Liver (tissue), 9 donors: ENCODE results near the gene DTYMK. TPM values are rescaled to one million over a fixed set of nuclear protein-coding genes. Genes with fewer than 3 reads are reported as not detected.
A peak's percentile ranks its signal among the peaks of the same experiment; 100 is the strongest.

Experiments used
- DNase-seq: peaks from one replicate; pipeline ENCODE4 v3.0.0-alpha.2; 2017; ENCODE audit warnings: low spot score
- H3K27ac ChIP-seq, 2 donors: one replicate each; pipeline ENCODE4 v1.7.0; 2013; ENCODE audit warnings: inconsistent platforms in 2 of 2, low read length in 2 of 2, control low read depth in 1 of 2, low read depth in 1 of 2, mild to moderate bottlenecking in 1 of 2
- H3K27me3 ChIP-seq, 4 donors: one replicate each; pipeline versions ENCODE4 v1.6.1 to v1.7.0; 2013; ENCODE audit warnings: low read length in 3 of 4, inconsistent platforms in 1 of 4, mild to moderate bottlenecking in 1 of 4, moderate library complexity in 1 of 4; ENCODE audit not compliant: control insufficient read depth in 4 of 4, insufficient read depth in 4 of 4
- H3K36me3 ChIP-seq, 4 donors: one replicate each; pipeline versions ENCODE4 v1.6.1 to v1.7.0; 2013; ENCODE audit warnings: low read length in 3 of 4, mild to moderate bottlenecking in 3 of 4, low read depth in 1 of 4, moderate library complexity in 1 of 4; ENCODE audit not compliant: control insufficient read depth in 4 of 4, insufficient read depth in 3 of 4
- H3K4me1 ChIP-seq, 4 donors: one replicate each; pipeline versions ENCODE4 v1.6.1 to v1.7.0; 2013; ENCODE audit warnings: low read length in 3 of 4, mild to moderate bottlenecking in 3 of 4, moderate library complexity in 1 of 4; ENCODE audit not compliant: control insufficient read depth in 4 of 4, insufficient read depth in 4 of 4
- H3K4me3 ChIP-seq, 3 donors: one replicate each; pipeline versions ENCODE4 v1.6.1 to v1.7.0; 2013; ENCODE audit warnings: low read length in 3 of 3, control low read depth in 1 of 3, low read depth in 1 of 3, mild to moderate bottlenecking in 1 of 3
- H3K9ac ChIP-seq, 2 donors: one replicate each; pipeline ENCODE4 v1.7.0; 2013; ENCODE audit warnings: low read length in 2 of 2, mild to moderate bottlenecking in 2 of 2, moderate library complexity in 2 of 2, control low read depth in 1 of 2, low read depth in 1 of 2
- H3K9me3 ChIP-seq, 4 donors: one replicate each; pipeline versions ENCODE4 v1.6.1 to v1.7.0; 2013; ENCODE audit warnings: low read length in 3 of 4; ENCODE audit not compliant: control insufficient read depth in 4 of 4
- EGR1 ChIP-seq, 2 donors: IDR thresholded peaks; 2 replicates each; pipeline ENCODE4 v1.6.1; 2016 to 2018; ENCODE audit warnings: antibody characterized with exemption in 2 of 2, low read depth in 2 of 2
- FOXA1 ChIP-seq: IDR thresholded peaks from 2 replicates; pipeline ENCODE4 v1.6.1; 2016; ENCODE audit warnings: antibody characterized with exemption
- FOXA2 ChIP-seq: IDR thresholded peaks from 2 replicates; pipeline ENCODE4 v1.6.1; 2016; ENCODE audit warnings: antibody characterized with exemption
- GABPA ChIP-seq, 2 donors: IDR thresholded peaks in 1 of 2; conservative IDR thresholded peaks in 1 of 2; 2 replicates each; pipeline ENCODE4 v1.6.1; 2016; ENCODE audit warnings: antibody characterized with exemption in 2 of 2, mild to moderate bottlenecking in 1 of 2, moderate library complexity in 1 of 2
- HNF4A ChIP-seq, 2 donors: conservative IDR thresholded peaks; 2 replicates each; pipeline ENCODE4 v1.6.1; 2016; ENCODE audit warnings: antibody characterized with exemption in 2 of 2, mild to moderate bottlenecking in 2 of 2
- HNF4G ChIP-seq: IDR thresholded peaks from 2 replicates; pipeline ENCODE4 v1.6.1; 2016; ENCODE audit warnings: antibody characterized with exemption
- JUND ChIP-seq, 2 donors: IDR thresholded peaks; 2 replicates each; pipeline ENCODE4 v1.6.1; 2016; ENCODE audit warnings: antibody characterized with exemption in 2 of 2
- NR2F2 ChIP-seq: IDR thresholded peaks from 2 replicates; pipeline ENCODE4 v1.6.1; 2016; ENCODE audit warnings: antibody characterized with exemption
- RAD21 ChIP-seq, 2 donors: IDR thresholded peaks; 2 replicates each; pipeline ENCODE4 v1.6.1; 2016; ENCODE audit warnings: antibody characterized with exemption in 2 of 2, mild to moderate bottlenecking in 2 of 2
- RXRA ChIP-seq, 2 donors: IDR thresholded peaks; 2 replicates each; pipeline ENCODE4 v1.6.1; 2017 to 2018; ENCODE audit warnings: antibody characterized with exemption in 2 of 2, mild to moderate bottlenecking in 1 of 2
- SP1 ChIP-seq: IDR thresholded peaks from 2 replicates; pipeline ENCODE4 v1.6.1; 2018; ENCODE audit warnings: antibody characterized with exemption, mild to moderate bottlenecking
- TAF1 ChIP-seq: conservative IDR thresholded peaks from 2 replicates; pipeline ENCODE4 v1.6.1; 2016; ENCODE audit warnings: antibody characterized with exemption, mild to moderate bottlenecking
- WGBS: extraction: QIAGEN DNeasy Blood & Tissue Kit; methylation state at CpG from one replicate; pipeline ENCODE4 v1.1.7; 2013; 5-methylcytosine and 5-hydroxymethylcytosine counted together
- polyA plus RNA-seq, 2 donors: library from polyadenylated mRNA; stranded (reverse) in 1 of 2; unstranded in 1 of 2; fragments of 200-250 nt in 1 of 2; fragments of >200 nt in 1 of 2; fragmentation: Nextera tagmentation in 1 of 2; extraction: Ambion mirVana in 1 of 2; gene quantifications; one replicate each; pipeline versions ENCODE4 v1.2.1 to v1.2.3, GENCODE V29; 2013 to 2015
- total RNA-seq, 2 donors: library from RNA; depleted of rRNA; stranded (reverse); fragments of >200 nt; gene quantifications; one replicate each; pipeline ENCODE4 v1.2.3, GENCODE V29; 2014
- TF ChIP-seq, protein P1 (sequence below): IDR thresholded peaks from 2 replicates; pipeline ENCODE4 v1.6.1; 2016; ENCODE audit warnings: antibody characterized with exemption
- TF ChIP-seq, protein P2 (sequence below): IDR thresholded peaks from 2 replicates; pipeline ENCODE4 v1.6.1; 2016; ENCODE audit warnings: antibody characterized with exemption
- TF ChIP-seq, protein P3 (sequence below): fragments of 150-350 bp; IDR thresholded peaks from 2 replicates; pipeline ENCODE4 v1.5.1; 2017; ENCODE audit warnings: improper control_type of control experiment, low read depth, low read length; ENCODE audit not compliant: missing input control
- TF ChIP-seq, protein P4 (sequence below): IDR thresholded peaks from 2 replicates; pipeline ENCODE4 v1.6.1; 2016; ENCODE audit warnings: antibody characterized with exemption, mild to moderate bottlenecking
- TF ChIP-seq, protein P5 (sequence below): IDR thresholded peaks from 2 replicates; pipeline ENCODE4 v1.6.1; 2016; ENCODE audit warnings: antibody characterized with exemption
- donor health status: healthy.
- donor health status: healthy.
- donor health status: healthy.
- donor health status: healthy.
- donor health status: healthy.

The DTYMK gene
- total and polyA plus RNA-seq, 4 donors = 5.5 to 17.7 (median 14.5) TPM

DNA sequence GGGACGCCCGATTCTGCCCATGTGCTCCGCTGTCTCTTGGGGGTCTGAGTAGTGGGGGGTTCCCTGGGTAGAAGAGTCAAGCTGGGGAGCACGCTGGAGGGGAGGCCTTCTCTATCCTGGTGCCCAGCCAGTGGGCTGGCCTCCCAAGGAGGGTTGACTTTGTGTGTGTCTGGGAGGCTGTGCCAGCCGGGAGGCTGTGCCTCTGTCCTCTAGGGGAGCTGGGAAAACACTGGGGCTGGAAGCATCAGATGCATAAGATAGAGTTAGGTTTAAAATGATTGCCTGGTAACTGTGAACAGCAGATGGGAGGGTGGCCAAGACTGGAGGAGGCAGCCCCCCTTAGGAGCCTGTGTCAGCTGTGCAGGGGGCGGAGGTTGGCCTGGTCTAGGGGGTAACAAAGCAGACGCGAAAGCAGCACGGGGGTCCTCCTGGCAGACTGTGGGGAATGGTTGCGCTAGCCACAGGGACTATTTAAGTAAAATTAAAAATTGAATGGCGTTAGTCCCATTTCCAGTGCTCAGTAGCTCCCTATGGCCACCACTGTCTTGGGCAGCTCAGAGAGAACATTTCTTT is 16.5 kb upstream of the DTYMK start:
- peaks cover 5 to 24% (median 12%) of the 10 kb centered on the region in 4 donors for H3K36me3 ChIP-seq
- H3K27me3 ChIP-seq = no peaks in the 10 kb centered on the region
- H3K27ac ChIP-seq = peak overlapping the region; percentile 8 to 65
- peaks cover 1 to 20% (median 9%) of the 10 kb centered on the region in 4 donors for H3K4me1 ChIP-seq
- TF ChIP-seq SP1 = no peak
- TF ChIP-seq NR2F2 = no peak
- TF ChIP-seq JUND (IDR thresholded peaks at IDR 0.05) = no peak
- TF ChIP-seq GABPA (IDR thresholded peaks at IDR 0.05 in 1 of 2, conservative IDR thresholded peaks at IDR 0.05 in 1 of 2) = no peak
- TF ChIP-seq, protein P1, sequence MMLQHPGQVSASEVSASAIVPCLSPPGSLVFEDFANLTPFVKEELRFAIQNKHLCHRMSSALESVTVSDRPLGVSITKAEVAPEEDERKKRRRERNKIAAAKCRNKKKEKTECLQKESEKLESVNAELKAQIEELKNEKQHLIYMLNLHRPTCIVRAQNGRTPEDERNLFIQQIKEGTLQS = no peak
- TF ChIP-seq HNF4G = no peak
- TF ChIP-seq, protein P2, sequence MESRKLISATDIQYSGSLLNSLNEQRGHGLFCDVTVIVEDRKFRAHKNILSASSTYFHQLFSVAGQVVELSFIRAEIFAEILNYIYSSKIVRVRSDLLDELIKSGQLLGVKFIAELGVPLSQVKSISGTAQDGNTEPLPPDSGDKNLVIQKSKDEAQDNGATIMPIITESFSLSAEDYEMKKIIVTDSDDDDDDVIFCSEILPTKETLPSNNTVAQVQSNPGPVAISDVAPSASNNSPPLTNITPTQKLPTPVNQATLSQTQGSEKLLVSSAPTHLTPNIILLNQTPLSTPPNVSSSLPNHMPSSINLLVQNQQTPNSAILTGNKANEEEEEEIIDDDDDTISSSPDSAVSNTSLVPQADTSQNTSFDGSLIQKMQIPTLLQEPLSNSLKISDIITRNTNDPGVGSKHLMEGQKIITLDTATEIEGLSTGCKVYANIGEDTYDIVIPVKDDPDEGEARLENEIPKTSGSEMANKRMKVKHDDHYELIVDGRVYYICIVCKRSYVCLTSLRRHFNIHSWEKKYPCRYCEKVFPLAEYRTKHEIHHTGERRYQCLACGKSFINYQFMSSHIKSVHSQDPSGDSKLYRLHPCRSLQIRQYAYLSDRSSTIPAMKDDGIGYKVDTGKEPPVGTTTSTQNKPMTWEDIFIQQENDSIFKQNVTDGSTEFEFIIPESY = no peak
- TF ChIP-seq, protein P3, sequence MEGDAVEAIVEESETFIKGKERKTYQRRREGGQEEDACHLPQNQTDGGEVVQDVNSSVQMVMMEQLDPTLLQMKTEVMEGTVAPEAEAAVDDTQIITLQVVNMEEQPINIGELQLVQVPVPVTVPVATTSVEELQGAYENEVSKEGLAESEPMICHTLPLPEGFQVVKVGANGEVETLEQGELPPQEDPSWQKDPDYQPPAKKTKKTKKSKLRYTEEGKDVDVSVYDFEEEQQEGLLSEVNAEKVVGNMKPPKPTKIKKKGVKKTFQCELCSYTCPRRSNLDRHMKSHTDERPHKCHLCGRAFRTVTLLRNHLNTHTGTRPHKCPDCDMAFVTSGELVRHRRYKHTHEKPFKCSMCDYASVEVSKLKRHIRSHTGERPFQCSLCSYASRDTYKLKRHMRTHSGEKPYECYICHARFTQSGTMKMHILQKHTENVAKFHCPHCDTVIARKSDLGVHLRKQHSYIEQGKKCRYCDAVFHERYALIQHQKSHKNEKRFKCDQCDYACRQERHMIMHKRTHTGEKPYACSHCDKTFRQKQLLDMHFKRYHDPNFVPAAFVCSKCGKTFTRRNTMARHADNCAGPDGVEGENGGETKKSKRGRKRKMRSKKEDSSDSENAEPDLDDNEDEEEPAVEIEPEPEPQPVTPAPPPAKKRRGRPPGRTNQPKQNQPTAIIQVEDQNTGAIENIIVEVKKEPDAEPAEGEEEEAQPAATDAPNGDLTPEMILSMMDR = no peak
- no peak for TF ChIP-seq HNF4A (conservative IDR thresholded peaks at IDR 0.05)
- no peak for TF ChIP-seq FOXA1
- TF ChIP-seq, protein P4, sequence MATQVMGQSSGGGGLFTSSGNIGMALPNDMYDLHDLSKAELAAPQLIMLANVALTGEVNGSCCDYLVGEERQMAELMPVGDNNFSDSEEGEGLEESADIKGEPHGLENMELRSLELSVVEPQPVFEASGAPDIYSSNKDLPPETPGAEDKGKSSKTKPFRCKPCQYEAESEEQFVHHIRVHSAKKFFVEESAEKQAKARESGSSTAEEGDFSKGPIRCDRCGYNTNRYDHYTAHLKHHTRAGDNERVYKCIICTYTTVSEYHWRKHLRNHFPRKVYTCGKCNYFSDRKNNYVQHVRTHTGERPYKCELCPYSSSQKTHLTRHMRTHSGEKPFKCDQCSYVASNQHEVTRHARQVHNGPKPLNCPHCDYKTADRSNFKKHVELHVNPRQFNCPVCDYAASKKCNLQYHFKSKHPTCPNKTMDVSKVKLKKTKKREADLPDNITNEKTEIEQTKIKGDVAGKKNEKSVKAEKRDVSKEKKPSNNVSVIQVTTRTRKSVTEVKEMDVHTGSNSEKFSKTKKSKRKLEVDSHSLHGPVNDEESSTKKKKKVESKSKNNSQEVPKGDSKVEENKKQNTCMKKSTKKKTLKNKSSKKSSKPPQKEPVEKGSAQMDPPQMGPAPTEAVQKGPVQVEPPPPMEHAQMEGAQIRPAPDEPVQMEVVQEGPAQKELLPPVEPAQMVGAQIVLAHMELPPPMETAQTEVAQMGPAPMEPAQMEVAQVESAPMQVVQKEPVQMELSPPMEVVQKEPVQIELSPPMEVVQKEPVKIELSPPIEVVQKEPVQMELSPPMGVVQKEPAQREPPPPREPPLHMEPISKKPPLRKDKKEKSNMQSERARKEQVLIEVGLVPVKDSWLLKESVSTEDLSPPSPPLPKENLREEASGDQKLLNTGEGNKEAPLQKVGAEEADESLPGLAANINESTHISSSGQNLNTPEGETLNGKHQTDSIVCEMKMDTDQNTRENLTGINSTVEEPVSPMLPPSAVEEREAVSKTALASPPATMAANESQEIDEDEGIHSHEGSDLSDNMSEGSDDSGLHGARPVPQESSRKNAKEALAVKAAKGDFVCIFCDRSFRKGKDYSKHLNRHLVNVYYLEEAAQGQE = no peak
- TF ChIP-seq FOXA2 = no peak
- TF ChIP-seq RAD21 (IDR thresholded peaks at IDR 0.05) = no peak
- no peak for TF ChIP-seq EGR1 (IDR thresholded peaks at IDR 0.05; ENCODE audit: low read depth in 2 of 2)
- TF ChIP-seq TAF1 = no peak
- TF ChIP-seq RXRA (IDR thresholded peaks at IDR 0.05) = no peak
- TF ChIP-seq, protein P5, sequence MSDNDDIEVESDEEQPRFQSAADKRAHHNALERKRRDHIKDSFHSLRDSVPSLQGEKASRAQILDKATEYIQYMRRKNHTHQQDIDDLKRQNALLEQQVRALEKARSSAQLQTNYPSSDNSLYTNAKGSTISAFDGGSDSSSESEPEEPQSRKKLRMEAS = no peak
- no peak for DNase-seq
- no peaks in the 10 kb centered on the region for H3K9me3 ChIP-seq
- WGBS = 43% methylated on average over 11 of the region's 11 CpGs
- H3K4me3 ChIP-seq = peak overlapping the region; percentile 20 to 91 (median 65)
- H3K9ac ChIP-seq = peak overlapping the region in 1 of 2 donors; percentile 28
